GM18873 (cell line): ENCODE data around the gene POLN.

ENCODE experiments used
- ATAC-seq: cut with Tn5 transposase; IDR thresholded peaks from one replicate; pipeline ENCODE4 v1.9.1; 2021; ENCODE audit warnings: mild to moderate bottlenecking, moderate library complexity, moderate number of reproducible peaks; ENCODE audit not compliant: unreplicated experiment, low FRiP score

Gene POLN

DNA sequence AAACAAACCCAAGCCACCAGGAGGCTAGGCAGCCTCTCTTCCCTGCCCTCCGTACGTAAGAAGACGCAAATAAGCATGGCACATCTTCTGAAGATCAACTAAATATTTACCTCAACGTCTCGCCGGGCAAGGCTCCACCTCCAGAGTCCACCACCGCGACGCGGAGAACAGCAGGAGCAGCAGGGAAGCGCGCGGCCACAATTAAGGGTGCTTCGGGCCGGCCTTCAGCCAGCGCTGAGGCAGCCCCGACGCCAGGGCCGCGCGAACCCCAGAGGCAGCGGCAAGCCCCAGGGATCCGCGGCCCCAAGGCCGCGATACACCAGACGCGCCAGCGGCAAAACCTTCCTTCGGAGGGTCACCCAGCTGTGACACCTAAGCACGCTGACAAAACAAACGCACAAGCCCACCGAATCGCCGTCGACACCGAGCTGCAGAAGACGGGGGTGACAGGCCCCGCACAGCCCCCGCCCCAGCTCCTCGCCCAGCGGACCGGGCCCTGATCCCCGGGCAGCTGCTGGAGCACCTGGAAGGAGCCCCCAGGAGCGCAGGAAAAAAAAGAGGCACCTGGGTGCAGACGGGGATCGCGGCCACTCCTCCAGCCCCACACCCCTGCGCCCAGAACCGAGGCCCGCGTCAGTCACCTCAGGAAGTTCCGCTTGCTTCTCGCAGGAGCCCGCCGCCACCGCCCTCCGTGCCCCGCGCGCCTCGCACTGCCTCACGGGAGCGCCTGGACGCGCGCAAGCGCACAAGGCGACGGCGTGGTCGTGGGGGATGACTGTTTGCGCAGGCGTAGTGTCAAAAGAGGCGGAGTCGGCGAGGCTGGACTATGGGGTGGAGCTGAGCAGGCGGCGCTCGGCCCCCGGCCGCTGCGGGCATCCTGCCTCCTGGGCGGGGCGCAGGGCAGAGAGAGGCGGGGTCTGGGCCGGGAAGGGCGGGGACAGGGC is at the start of gene POLN, which contains the start of gene HAUS3:
Gene POLN, minus strand, starts transcription at position 712 of the 944 bp plus-strand sequence. CDS start 12,890 bp downstream, outside the sequence.
Gene HAUS3, minus strand, starts transcription at position 712 of the 944 bp plus-strand sequence. CDS start 1,175 bp downstream, outside the sequence.
- ATAC-seq: peak; percentile 83

DNA sequence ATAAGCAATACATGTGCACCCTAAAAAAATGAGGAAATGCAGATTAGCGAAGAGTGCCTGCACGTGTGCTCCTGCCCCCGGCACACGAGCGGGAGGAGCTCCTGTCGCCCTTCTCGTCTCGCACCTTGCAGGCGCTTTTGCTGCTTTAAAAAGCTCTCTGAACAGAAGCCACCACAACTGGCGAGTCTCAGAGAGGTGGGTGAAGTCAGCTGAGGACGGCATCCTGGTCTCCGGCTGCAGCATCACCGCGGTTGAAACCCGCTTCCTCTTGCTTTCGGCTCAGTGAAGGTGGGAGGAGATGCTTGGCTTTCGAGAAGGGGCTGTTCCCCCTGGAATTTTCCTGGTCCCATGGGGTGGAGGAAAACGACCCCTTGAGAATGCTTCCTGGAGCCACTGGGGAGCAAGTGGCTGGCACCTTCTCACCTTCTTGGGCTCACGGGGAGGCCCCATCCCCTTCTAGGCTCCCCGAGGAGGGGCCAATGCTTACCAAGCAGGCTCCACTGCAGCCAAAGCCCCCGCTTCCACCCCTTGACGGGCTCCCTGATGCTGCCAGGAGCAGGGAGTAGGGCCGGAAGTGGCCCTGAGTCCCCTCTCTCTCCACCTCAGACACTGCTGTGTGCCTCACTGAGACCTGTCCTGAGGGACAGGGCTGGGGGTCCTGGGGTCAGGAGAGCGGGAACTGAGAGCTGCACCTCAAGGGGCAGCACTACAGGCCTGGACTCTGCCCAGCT is 49.2 kb upstream of the POLN start:
- ATAC-seq: no peak

DNA sequence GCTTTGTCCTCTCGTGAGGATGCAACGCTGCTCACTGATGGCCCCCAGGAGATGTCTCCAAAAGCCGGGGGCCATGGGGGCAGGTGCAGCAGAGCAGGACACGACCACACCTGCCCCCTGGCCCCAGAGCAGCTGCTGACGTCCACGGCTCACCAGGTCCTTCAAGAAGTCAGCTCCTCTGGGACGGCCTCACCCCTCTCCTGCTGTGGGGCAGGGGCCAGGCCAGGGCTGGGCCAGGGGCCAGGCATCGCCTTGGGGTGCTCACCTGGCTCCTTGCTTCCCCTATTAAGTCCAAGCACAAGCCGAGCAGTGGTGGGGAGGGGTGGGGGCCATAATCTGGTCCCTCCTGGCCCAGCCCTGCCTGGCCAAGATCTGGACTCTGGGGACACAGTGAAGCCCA is 48.6 kb upstream of the POLN start:
- ATAC-seq: no peak

DNA sequence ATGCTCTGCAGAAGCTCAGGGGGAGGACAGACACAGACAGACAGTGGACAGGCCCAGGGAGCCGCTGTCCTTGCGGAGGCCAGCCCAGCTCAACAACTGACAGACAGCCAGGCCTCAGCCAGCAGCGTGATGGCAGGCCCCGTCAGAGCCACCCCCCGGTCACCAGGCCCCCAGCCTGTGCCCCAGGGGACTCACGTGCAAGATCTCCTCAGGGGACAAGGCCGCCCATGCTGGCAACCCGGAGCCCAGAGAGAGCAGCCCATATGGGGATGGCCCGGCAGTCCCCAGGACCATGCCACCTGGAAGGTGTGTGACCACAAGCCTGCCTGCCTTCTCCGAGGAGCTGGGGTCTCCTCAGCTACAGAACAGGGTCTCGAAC is 48.0 kb upstream of the POLN start:
- no peak for ATAC-seq

DNA sequence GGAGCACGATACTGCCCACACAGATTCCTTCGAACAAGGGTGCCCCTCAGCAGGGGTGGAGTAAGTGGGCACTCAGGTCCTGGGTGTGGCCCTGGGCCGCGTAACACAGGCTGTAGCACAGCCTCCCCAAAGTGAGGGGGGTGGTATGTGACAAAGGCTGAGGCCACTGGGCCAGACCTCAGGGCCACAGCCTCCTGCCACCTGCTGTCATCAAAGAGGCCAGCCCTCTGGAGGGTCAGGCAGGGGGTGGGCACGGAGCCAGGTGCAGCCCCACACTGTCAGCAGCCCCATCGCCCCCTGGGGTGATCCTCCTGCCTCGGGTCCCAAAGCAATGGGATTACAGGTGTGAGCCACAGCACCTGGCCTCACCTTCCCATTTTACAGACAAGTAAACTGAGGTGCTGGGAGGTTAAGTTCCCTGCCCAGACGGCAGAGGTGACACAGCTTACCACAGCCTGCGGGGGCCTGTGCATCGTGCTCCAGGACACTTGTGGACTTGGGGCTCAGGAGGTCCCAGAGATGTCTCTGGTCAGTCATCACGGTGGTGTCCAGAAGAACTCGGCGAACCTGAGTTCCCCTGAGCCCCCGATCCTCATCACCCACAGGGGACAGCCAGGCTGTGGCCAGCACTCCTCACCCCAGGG is 47.5 kb upstream of the POLN start:
- ATAC-seq: no peak

DNA sequence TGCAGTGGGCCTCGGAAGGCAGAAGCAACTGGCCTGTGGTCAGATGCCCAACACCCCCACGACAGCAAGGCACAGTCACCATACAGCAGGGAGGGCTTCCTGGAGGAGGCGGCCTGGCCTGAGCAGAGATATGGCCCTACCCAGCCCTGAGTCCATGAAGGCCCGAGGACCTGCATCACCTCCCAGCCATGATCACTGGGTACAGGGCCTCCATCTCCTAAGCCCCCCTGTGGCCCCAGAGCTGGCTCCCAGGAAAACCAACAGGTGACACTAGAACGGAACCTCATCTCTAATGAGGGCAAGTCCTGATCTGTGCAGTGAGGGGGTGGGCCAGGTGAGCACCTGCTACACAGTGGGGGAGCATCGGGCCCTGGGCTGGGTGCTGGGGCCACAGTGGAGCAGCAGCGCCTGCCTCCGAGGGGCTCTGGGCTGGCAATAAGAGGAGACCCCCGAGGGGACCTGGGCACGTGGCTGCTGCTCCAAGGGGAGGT is 46.2 kb upstream of the POLN start:
- no peak for ATAC-seq

DNA sequence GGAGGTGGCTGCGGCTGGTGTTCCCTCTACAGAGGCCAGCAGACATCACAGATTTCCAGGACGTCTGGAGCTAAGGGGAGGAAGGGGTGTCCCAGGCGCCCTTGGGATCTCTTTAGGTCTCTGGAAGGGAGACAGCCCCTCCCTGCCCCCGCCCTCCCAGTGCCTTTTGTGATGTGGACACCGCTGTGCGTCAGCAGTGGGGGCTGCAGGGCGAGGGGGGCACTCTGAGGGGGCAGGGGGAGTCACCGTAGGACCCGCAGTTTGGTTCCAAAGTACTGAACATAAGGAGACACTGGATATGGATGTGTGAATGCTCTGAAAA is 45.6 kb upstream of the POLN start:
- ATAC-seq: no peak

DNA sequence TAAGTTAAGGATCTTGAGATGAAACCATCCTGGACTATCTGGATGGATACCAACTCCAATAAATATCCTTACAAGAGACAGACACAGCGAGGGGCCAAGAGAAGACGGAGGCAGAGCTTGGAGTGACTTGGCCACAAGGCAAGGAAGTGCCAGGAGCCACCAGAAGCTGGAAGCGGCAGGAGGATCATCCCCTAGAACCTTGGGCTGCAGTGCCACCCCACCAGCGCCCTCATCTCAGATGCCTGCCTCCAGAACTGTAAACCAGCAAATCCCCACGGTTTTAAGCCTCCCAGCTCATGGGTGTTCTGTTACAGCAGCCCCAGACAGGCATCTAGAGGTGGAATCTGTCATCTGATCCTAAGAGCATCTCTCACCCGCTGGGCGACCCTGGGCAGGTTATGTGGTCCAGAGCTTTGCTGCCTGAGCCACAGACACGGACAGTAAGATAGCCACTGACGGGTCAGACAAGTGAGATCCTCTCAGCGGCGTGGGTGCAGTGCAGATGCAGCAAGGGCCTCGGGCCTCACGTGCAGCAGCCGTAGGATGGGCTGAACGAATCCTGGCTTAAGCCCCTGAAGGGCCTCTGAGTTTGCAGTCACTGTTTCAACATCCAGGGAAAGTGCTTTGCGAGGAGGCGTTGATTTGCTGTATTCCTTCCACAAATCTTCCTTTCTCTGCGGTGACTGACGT is 45.1 kb upstream of the POLN start:
- no peak for ATAC-seq

DNA sequence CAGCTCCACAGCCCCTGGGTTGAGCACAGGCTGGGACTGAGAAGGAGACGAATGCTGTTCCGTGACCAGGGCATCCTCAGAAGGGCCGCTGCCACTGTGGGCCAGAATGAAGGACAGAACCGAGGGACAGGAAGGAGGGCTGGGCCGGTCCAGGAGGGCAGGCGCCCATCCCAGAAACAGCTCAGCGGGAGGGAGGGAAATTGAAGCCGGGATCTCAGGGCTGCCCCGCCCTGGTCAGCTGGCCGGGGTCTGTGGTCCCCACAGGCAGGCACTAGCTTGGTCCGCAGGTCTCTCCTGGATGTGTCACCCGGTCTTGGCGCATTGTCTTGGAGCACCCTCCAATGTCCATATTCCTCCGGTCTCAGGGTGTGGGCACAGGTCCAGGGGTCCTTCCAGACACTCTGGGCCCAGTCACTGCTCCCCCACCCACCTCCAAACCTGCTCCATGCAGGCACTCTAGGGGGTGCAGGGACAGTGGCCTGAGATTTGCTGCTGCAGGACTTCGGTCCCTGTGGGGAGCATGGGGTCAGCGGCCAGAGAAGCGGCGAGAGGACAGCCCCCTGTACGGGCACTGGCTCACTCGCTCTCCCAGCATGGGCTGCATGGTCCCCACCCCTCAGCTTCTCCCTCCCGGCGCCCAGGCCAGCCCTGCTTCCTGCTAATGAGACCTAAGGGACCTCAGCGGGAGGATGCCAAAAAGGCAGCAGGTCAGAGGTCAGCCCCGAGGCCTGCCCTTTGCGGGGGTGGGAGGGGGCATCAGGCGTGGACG is 43.9 kb upstream of the POLN start:
- ATAC-seq: no peak

DNA sequence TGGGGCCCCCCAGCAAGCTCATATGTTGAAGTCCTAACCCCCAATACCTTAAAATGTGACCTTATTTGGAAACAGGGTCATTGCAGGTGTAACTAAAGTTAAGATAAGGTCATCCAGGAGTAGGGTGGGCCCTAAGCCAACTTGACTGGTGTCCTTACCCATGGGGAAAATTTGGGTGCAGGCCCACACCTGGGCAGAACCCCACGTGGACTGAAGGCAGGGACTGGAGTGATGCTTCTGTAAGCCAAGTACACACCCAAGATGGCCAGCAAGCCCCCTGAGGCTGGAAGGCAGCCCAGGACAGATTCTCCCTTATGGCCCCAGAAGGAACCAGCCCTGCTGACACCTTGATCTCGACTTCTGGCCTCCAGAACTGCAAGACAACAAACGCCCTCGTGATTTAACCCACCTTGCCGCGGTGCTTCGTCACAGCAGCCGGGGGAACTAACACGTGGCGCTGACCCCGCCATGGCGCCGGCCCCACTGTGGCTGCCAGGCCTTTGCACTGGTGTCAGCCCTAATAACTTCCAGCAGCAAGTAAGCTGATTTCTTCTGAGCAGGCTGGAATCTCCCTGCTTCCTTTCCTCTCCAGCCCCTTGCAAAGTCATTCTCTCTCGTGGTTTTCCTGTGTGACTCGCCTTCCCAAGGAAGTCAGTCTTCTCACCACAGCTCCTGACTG is 43.2 kb upstream of the POLN start:
- no peak for ATAC-seq

DNA sequence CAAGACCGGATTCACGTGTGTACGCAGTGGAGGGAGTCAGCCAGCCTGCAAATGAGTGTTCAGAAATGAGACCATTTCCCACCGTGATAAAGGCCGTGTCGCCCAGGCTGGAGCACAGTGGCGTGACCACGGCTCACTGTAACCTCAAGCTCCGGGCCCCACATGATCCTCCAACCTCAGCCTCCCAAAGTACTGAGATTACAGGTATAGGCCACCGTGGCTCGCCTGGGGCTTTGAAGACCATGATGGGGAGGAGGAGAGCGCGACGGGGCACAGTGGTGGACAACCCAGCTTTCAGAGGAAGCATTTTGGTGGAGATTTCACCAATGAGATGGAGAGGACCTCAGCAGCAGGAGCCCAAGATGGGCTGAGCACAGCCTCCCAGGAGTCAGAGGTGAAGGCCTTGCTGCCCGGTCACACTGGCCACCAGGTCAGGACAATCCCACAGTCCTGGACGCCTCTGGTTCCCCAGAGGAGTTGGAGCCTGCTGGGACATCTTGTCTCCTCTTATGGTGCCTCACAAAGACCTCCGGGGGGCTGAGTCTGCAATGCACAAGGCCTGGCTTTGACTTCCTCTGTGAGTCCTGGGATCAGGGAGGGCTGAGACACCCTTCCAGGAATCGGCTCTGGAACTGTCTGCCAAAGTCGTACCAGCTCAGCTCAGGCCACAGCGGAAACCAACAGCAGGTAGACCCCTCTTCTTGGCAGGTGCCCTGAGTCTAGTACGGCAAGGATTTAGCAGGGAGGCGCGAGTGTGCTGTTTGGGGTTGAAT is 42.4 kb upstream of the POLN start:
- ATAC-seq: no peak

DNA sequence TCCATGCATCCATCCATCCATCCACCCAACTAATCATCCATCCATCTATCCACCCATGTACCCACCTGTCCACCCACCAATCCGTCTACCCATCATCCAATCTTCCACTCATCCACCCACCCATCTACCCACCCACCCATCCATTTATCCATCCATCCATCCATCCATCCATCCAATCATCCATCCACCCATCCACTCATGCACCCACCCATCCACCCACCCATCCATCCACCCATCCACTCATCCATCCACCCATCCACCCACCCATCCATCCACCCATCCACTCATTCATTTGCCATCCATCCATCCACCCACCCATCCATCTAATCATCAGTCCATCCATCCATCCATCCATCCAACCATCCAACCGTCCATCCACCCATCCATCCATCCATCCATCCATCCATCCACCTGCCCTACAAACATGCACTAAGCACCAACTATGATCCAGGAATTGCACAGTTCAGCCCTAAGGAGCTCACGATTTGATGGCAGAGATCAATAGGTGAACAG is 41.3 kb upstream of the POLN start:
- no peak for ATAC-seq

DNA sequence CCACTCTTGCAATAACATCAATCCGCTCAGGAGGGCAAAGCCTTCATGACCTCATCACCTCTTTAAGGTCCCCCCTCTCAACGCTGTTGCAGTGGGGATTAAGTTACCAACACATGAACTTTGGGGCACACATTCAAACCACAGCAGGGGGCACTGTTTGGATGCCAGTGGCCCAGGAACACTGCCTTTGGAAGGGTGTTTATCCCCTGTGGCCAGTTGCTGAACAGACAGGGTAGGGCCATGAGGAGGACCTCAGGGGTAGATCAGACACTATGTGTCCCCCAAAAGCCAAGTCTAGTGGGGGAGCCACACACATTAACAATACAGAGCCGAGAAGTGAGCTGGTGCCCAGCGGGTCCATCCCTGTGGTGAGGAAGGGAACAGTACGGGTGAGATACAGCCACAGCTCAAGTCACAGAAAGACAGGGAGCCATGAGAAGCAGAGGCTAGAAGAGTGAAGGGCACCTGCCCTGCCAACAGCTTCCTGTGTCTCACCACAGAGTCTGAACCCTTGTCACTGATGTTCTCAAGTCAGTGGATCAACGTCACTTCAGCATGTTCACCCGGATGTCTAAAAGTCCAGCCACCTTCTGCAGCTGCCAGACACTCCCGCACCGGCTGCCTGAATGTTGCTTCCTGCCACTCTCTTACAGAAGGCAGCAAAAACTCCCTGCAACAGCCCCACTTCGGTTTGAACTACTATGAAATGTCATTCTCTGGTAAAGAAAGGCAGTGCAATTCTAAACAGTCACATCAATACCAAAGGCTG is 39.8 kb upstream of the POLN start:
- ATAC-seq: peak; percentile 80

DNA sequence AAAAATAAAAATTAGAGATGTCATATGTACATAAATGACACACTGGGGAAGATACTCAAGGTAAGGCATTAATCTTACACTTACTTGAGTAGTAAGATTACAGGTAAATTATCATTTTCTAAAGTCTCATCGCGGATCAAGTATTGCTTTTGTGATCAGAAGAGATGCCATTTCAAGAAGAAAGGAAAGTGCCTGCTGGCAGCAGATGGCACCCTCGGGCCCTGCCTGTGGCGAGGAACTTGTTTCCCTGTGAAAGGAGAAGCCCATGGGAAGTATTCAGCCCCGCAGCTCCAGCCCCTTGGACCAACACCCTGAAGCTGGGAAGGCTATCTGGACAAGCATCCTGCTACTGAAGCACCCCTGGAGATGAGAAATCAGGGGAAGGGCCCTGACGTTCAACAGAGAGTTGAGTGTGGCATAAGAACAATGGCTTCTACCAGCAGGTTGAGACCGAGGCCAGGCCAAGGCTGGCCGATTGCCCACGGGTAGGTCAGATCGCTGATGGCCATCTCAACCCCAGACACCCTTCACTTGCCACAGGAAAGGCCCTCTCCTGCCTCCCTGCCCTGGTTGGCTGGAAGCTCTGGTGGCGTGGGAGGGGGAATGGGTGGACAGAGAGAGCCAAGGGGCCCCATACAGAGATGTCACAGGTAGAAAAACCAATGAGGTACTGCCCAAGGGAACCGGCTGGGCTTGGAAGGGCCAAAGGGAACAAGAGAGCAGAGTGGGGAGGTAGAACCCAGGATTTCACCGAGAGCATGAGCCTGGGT is 38.8 kb upstream of the POLN start:
- no peak for ATAC-seq

DNA sequence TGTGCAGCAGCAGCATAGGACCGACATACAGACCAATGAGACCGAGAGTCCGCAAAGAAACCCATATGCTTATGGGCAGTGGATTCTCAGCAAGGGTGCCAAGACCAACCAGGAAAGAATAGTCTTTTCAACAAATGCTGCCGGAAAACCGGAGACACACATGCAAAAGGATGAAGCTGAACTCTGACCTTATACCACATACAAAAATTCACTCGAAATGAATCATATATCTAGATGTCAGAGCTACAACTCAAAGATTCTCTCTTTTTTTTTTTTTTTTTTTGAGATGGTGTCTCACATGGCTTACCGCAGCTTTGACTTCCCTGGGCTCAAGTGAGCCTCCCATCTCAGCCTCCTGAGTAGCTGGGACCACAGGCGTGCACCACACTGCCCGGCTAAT is 36.0 kb upstream of the POLN start:
- no peak for ATAC-seq

DNA sequence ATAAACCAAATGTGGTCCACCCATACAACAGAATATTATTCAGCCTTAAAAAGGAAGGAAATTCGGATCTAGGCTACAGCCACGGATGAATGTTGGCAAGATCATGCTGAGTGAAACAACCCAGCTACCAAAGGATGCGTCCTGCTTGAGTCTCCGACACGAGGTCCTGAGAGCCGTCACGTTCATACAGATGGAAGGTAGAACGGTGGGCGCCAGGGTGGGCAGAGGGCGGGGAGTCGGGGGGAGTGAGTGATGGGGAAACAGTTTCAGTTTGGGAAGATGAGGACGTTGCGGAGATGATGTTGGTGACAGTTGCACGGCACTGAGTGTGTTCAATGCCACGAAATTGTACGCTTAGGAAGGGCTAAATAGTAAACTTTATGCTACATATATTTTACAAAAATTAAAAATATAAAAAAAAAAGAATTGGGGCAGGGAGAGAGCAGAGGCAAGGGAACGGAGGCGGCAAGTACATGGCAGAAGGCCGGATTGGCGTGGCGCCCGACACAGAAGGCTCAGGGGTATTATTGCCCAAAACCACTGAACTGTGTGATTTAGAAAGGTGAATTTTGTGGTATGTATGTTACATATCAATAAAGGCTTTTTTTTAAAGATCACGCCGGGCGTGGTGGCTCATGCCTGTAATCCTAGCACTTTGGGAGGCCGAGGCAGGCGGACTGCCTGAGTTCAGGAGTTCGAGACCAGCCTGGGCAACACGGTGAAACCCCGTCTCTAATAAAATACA is 34.8 kb upstream of the POLN start:
- ATAC-seq: no peak
